Panc1 (cell line): ENCODE data around the gene EHD4.

Experiments
- SIN3A ChIP-seq: IDR thresholded peaks from 2 replicates; pipeline ENCODE4 v1.6.1; 2012; ENCODE audit warnings: low read depth, mild to moderate bottlenecking, low read length, moderate library complexity, borderline replicate concordance; ENCODE audit not compliant: insufficient read depth
- TF ChIP-seq, protein P1 (sequence below): fragments of 450-650 bp; IDR thresholded peaks from 2 replicates; pipeline ENCODE4 v1.5.1; 2017; ENCODE audit warnings: mild to moderate bottlenecking
- TF ChIP-seq, protein P2 (sequence below), 2 experiments: IDR thresholded peaks; 2 replicates each; pipeline ENCODE4 v1.6.1; 2011 to 2012; ENCODE audit warnings: low read depth in 2 of 2, control low read depth in 1 of 2, low read length in 1 of 2, mild to moderate bottlenecking in 1 of 2, moderate library complexity in 1 of 2; ENCODE audit not compliant: insufficient read depth in 1 of 2

DNA sequence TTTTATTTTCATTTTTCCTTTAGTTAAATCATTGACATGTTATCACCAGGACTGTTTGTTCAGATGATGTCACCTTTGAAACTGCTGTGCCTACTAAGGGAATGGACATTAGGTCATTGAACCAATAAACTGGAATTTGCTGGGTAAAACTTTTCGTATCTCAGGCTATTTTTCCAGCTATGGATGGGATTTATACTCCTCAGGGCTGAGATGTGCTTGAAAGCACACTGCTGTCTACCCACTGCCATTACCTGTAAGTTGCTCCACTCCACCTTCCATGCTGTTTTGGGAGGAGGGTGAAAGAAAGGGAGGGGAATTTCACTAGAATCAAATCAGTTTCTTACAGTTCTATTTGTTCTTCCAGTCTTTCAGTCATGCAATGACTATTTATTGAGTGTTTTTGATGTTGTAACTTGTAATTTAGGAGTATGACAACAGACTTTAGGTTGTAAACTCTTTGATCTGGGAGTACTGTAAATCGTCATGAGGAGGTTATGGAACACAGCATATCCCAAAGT lies 11.3 kb downstream of the EHD4 start:
- TF ChIP-seq, protein P1, sequence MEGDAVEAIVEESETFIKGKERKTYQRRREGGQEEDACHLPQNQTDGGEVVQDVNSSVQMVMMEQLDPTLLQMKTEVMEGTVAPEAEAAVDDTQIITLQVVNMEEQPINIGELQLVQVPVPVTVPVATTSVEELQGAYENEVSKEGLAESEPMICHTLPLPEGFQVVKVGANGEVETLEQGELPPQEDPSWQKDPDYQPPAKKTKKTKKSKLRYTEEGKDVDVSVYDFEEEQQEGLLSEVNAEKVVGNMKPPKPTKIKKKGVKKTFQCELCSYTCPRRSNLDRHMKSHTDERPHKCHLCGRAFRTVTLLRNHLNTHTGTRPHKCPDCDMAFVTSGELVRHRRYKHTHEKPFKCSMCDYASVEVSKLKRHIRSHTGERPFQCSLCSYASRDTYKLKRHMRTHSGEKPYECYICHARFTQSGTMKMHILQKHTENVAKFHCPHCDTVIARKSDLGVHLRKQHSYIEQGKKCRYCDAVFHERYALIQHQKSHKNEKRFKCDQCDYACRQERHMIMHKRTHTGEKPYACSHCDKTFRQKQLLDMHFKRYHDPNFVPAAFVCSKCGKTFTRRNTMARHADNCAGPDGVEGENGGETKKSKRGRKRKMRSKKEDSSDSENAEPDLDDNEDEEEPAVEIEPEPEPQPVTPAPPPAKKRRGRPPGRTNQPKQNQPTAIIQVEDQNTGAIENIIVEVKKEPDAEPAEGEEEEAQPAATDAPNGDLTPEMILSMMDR = no peak
- TF ChIP-seq, protein P2, sequence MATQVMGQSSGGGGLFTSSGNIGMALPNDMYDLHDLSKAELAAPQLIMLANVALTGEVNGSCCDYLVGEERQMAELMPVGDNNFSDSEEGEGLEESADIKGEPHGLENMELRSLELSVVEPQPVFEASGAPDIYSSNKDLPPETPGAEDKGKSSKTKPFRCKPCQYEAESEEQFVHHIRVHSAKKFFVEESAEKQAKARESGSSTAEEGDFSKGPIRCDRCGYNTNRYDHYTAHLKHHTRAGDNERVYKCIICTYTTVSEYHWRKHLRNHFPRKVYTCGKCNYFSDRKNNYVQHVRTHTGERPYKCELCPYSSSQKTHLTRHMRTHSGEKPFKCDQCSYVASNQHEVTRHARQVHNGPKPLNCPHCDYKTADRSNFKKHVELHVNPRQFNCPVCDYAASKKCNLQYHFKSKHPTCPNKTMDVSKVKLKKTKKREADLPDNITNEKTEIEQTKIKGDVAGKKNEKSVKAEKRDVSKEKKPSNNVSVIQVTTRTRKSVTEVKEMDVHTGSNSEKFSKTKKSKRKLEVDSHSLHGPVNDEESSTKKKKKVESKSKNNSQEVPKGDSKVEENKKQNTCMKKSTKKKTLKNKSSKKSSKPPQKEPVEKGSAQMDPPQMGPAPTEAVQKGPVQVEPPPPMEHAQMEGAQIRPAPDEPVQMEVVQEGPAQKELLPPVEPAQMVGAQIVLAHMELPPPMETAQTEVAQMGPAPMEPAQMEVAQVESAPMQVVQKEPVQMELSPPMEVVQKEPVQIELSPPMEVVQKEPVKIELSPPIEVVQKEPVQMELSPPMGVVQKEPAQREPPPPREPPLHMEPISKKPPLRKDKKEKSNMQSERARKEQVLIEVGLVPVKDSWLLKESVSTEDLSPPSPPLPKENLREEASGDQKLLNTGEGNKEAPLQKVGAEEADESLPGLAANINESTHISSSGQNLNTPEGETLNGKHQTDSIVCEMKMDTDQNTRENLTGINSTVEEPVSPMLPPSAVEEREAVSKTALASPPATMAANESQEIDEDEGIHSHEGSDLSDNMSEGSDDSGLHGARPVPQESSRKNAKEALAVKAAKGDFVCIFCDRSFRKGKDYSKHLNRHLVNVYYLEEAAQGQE (IDR thresholded peaks at IDR 0.05; ENCODE audit: insufficient read depth in 1 of 2, low read depth in 2 of 2, low read length in 1 of 2) = no peak
- no peak for TF ChIP-seq SIN3A
